ENCODE measurements around the gene ADAMTS5. TPM values are rescaled to one million over a fixed set of nuclear protein-coding genes. Genes with fewer than 3 reads are reported as not detected.

ADAMTS5 gene
- total and polyA plus RNA-seq, 2 donors (not counting 3 experiments of a cell fraction or from before 2014, with no cell fraction given), result not detected

DNA sequence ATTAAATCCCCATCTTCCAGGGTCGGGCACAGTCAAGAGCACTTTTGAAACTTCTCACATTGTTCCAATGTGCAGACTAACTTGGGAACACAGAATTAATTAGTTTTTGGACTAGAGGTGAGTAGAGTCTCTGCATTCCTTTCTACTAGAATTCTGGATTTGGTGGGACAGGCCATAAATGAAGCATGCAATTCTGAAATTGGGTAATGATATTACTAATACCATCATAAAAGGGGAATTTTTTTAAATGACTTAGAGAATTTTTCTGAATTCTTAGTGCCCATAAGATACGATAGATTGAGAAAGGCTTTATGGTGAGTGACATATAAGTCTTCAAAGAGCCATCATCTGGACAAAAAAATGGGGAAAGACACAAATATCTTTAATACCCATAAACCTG is 41.8 kb downstream of the ADAMTS5 start:
- Histone ChIP-seq H3K27me3 (ENCODE audit: control insufficient read depth in 2 of 2, insufficient read depth in 2 of 2, low read length in 2 of 2) (no peaks in the 10 kb centered on the region), H3K27ac (ENCODE audit: insufficient read depth, low read depth, low read length) (no peak overlapping the region), H3K4me1 (ENCODE audit: control insufficient read depth, extremely low read depth, insufficient read depth, low read length) (no peaks in the 10 kb centered on the region), H3K4me3 (replicated peaks in 1 of 3; ENCODE audit: insufficient read depth in 1 of 3, low read depth in 1 of 3, low read length in 3 of 3) (no peak overlapping the region), H2AFZ (ENCODE audit: low read depth, low read length) (no peak overlapping the region), H3K79me2 (ENCODE audit: control insufficient read depth, insufficient read depth, low read length) (no peaks in the 10 kb centered on the region), H3K9me1 (replicated peaks; ENCODE audit: control insufficient read depth, extremely low read depth, insufficient read depth, low read length) (no peaks in the 10 kb centered on the region), H3K4me2 (ENCODE audit: insufficient read depth, low read length) (no peak overlapping the region), H4K20me1 (replicated peaks; ENCODE audit: control insufficient read depth, extremely low read depth, insufficient read depth, low read length) (no peaks in the 10 kb centered on the region), H3K9me3 (replicated peaks; ENCODE audit: control insufficient read depth, insufficient read depth, low read length) (no peaks in the 10 kb centered on the region), H3K9ac (replicated peaks; ENCODE audit: extremely low read depth, insufficient read depth, low read length) (no peak overlapping the region), H3K36me3 (ENCODE audit: control insufficient read depth in 2 of 2, extremely low read depth in 1 of 2, insufficient read depth in 2 of 2, low read length in 2 of 2) (no peaks in the 10 kb centered on the region)
- ChIA-PET CTCF (no interaction called here), POLR2A (no interaction called here)
- TF ChIP-seq, protein P1, sequence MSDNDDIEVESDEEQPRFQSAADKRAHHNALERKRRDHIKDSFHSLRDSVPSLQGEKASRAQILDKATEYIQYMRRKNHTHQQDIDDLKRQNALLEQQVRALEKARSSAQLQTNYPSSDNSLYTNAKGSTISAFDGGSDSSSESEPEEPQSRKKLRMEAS (IDR thresholded peaks at IDR 0.05; ENCODE audit: insufficient read depth, insufficient read length), result no peak
- TF ChIP-seq, protein P2, sequence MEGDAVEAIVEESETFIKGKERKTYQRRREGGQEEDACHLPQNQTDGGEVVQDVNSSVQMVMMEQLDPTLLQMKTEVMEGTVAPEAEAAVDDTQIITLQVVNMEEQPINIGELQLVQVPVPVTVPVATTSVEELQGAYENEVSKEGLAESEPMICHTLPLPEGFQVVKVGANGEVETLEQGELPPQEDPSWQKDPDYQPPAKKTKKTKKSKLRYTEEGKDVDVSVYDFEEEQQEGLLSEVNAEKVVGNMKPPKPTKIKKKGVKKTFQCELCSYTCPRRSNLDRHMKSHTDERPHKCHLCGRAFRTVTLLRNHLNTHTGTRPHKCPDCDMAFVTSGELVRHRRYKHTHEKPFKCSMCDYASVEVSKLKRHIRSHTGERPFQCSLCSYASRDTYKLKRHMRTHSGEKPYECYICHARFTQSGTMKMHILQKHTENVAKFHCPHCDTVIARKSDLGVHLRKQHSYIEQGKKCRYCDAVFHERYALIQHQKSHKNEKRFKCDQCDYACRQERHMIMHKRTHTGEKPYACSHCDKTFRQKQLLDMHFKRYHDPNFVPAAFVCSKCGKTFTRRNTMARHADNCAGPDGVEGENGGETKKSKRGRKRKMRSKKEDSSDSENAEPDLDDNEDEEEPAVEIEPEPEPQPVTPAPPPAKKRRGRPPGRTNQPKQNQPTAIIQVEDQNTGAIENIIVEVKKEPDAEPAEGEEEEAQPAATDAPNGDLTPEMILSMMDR (IDR thresholded peaks at IDR 0.05; ENCODE audit: extremely low read depth in 1 of 2, insufficient read depth in 1 of 2, low read depth in 1 of 2, low read length in 2 of 2), result no peak
- no peak for TF ChIP-seq POLR2A (IDR thresholded peaks at IDR 0.05; ENCODE audit: low read depth, low read length)
- no peak for TF ChIP-seq JUN (IDR thresholded peaks at IDR 0.05; ENCODE audit: borderline replicate concordance, insufficient read depth, insufficient read length, low read depth)
- no peak for TF ChIP-seq FOS (IDR thresholded peaks at IDR 0.05; ENCODE audit: borderline replicate concordance, insufficient read depth, low read length)
- TF ChIP-seq MYC (IDR thresholded peaks at IDR 0.05; ENCODE audit: low read depth, low read length), result no peak
- TF ChIP-seq EZH2 (IDR thresholded peaks at IDR 0.05; ENCODE audit: borderline replicate concordance, low read depth, low read length, severe bottlenecking), result no peak
- no peak for TF ChIP-seq POLR2AphosphoS5 (IDR thresholded peaks at IDR 0.05; ENCODE audit: insufficient read depth, low read depth, low read length)
- no peak for TF ChIP-seq GATA2 (IDR thresholded peaks at IDR 0.05; ENCODE audit: insufficient read depth, insufficient read length, low read depth, low read length)
- no peak for DNase-seq (ENCODE audit: low read depth, low spot score)
- dilution Hi-C loops (cut with MboI; ENCODE audit: extremely low pct_ligation_motif_present, low sequenced_read_pairs), result no loop called here
- no TSS peak for BruUV-seq (replicated peaks)
- intact Hi-C loops (cut with micrococcal nuclease), result no loop called here
- no peak for FAIRE-seq
